Neural progenitor cell (in vitro differentiated cells): ENCODE results near the gene STAMBPL1. TPM values are rescaled to one million over a fixed set of nuclear protein-coding genes. Genes with fewer than 3 reads are reported as not detected.

Source experiments
- DNase-seq: peaks from one replicate; pipeline ENCODE4 v3.0.0-alpha.2; 2016; ENCODE audit warnings: low spot score
- H2AFZ ChIP-seq: fragments of 200-600 bp; sonication (generic); replicated peaks from 2 replicates; pipeline ENCODE4 v1.6.1; 2016; ENCODE audit warnings: antibody characterized with exemption
- H3F3A ChIP-seq: fragments of 200-600 bp; sonication (generic); 2 replicates; pipeline ENCODE4 v1.6.1; 2016; ENCODE audit warnings: antibody characterized with exemption, low read depth
- H3K27ac ChIP-seq: fragments of 200-600 bp; sonication (generic); 2 replicates; pipeline ENCODE4 v1.5.1; 2016; ENCODE audit warnings: mild to moderate bottlenecking
- H3K27me3 ChIP-seq: fragments of 200-600 bp; sonication (generic); 2 replicates; pipeline ENCODE4 v1.6.1; 2016; ENCODE audit warnings: mild to moderate bottlenecking, moderate library complexity
- H3K36me3 ChIP-seq: fragments of 200-600 bp; sonication (generic); 2 replicates; pipeline ENCODE4 v1.5.1; 2016
- H3K4me1 ChIP-seq: fragments of 200-600 bp; sonication (generic); 2 replicates; pipeline ENCODE4 v1.6.1; 2016; ENCODE audit warnings: mixed run types
- H3K4me2 ChIP-seq: fragments of 200-600 bp; sonication (generic); 2 replicates; pipeline ENCODE4 v1.6.1; 2016
- H3K4me3 ChIP-seq: fragments of 200-600 bp; sonication (generic); 2 replicates; pipeline ENCODE4 v1.5.1; 2016
- H3K79me2 ChIP-seq: fragments of 200-600 bp; sonication (generic); 2 replicates; pipeline ENCODE4 v1.6.1; 2016; ENCODE audit warnings: low read depth
- H3K9ac ChIP-seq: fragments of 200-600 bp; sonication (generic); 2 replicates; pipeline ENCODE4 v1.6.1; 2016
- H3K9me3 ChIP-seq: fragments of 200-600 bp; sonication (generic); 2 replicates; pipeline ENCODE4 v1.5.1; 2016; ENCODE audit warnings: low read depth
- H4K20me1 ChIP-seq: fragments of 200-600 bp; sonication (generic); 2 replicates; pipeline ENCODE4 v1.6.1; 2016; ENCODE audit warnings: low read depth
- H3K27ac Mint-ChIP-seq: 3 replicates; pipeline ENCODE4 v1.8.0; 2021; ENCODE audit warnings: mixed read lengths
- H3K27me3 Mint-ChIP-seq: 2 replicates; pipeline ENCODE4 v1.8.0; 2022; ENCODE audit warnings: low read depth, mild to moderate bottlenecking, inconsistent platforms, moderate library complexity, mixed read lengths; ENCODE audit not compliant: insufficient read depth
- H3K36me3 Mint-ChIP-seq: 3 replicates; pipeline ENCODE4 v1.8.0; 2021; ENCODE audit warnings: mixed read lengths
- H3K4me1 Mint-ChIP-seq: 3 replicates; pipeline ENCODE4 v1.8.0; 2021; ENCODE audit warnings: mixed read lengths
- H3K4me3 Mint-ChIP-seq: 3 replicates; pipeline ENCODE4 v1.8.0; 2021; ENCODE audit warnings: mild to moderate bottlenecking, moderate library complexity, mixed read lengths
- H3K9me3 Mint-ChIP-seq: 3 replicates; pipeline ENCODE4 v1.8.0; 2020; ENCODE audit warnings: mixed read lengths
- EZH2 ChIP-seq: fragments of 200-600 bp; sonication (generic); IDR thresholded peaks from 2 replicates; pipeline ENCODE4 v1.6.1; 2017; ENCODE audit warnings: antibody characterized with exemption, mild to moderate bottlenecking, moderate library complexity
- EZH2phosphoT487 ChIP-seq: fragments of 200-600 bp; sonication (generic); IDR thresholded peaks from 2 replicates; pipeline ENCODE4 v1.6.1; 2017; ENCODE audit warnings: antibody characterized with exemption
- total RNA-seq: library from RNA; depleted of rRNA; stranded (reverse); fragments of >200 nt; gene quantifications from 2 replicates; pipeline ENCODE4 v1.2.3, GENCODE V29; 2015; ENCODE audit warnings: low replicate concordance
- TF ChIP-seq, protein P1 (sequence below): fragments of 200-600 bp; sonication (generic); IDR thresholded peaks from 2 replicates; pipeline ENCODE4 v1.5.1; 2017; ENCODE audit warnings: antibody characterized with exemption, mild to moderate bottlenecking

Gene STAMBPL1
- total RNA-seq, 1 donor from 2014 or later: 1.9 TPM

DNA sequence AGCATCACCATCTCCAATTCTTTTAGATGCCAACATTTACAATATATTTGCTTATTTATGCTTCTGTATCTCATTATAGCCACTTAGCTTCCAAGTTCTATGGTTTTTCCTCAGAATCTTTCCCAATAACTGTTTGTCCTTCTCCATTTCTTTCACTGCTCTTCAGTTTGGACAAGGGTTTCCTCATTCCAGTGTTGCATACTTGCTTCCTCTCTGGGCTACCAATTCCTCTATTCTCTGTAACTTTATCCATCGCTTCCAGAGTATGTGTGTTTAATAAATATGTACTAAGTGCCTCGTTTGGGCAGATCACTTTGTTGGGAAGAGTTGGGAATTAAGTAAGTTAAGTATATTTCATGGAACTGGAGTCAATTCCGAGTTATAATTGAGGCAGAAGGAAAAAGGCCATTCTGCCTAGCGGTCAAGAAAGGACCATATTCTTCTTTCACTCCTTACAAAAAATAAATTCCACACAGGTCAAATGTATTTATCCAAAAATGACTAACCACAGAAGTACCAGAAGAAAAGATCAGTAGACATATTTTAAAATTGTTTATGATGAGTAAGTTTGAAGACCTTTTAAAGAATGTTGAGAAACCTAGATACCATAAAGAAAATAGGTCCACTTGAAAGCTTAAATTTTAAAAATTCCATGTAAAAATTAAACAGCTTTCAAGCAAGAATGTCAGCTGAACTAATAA is 10.8 kb downstream of the STAMBPL1 start:
- Histone ChIP-seq H3K4me2 (no peak overlapping the region), H2AFZ (no peak overlapping the region), H3K27ac (no peak overlapping the region), H3K79me2 (no peaks in the 10 kb centered on the region), H3F3A (no peaks in the 10 kb centered on the region), H3K4me3 (no peak overlapping the region), H4K20me1 (no peaks in the 10 kb centered on the region), H3K4me1 (no peaks in the 10 kb centered on the region), H3K9ac (no peak overlapping the region), H3K36me3 (no peaks in the 10 kb centered on the region), H3K27me3 (no peaks in the 10 kb centered on the region), H3K9me3 (no peaks in the 10 kb centered on the region)
- DNase-seq: no peak
- TF ChIP-seq, protein P1, sequence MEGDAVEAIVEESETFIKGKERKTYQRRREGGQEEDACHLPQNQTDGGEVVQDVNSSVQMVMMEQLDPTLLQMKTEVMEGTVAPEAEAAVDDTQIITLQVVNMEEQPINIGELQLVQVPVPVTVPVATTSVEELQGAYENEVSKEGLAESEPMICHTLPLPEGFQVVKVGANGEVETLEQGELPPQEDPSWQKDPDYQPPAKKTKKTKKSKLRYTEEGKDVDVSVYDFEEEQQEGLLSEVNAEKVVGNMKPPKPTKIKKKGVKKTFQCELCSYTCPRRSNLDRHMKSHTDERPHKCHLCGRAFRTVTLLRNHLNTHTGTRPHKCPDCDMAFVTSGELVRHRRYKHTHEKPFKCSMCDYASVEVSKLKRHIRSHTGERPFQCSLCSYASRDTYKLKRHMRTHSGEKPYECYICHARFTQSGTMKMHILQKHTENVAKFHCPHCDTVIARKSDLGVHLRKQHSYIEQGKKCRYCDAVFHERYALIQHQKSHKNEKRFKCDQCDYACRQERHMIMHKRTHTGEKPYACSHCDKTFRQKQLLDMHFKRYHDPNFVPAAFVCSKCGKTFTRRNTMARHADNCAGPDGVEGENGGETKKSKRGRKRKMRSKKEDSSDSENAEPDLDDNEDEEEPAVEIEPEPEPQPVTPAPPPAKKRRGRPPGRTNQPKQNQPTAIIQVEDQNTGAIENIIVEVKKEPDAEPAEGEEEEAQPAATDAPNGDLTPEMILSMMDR: no peak
- TF ChIP-seq EZH2 (no peak), EZH2phosphoT487 (no peak)
- no peaks in the 10 kb centered on the region for H3K4me1 Mint-ChIP-seq
- no peaks in the 10 kb centered on the region for H3K36me3 Mint-ChIP-seq
- H3K27ac Mint-ChIP-seq: no peak overlapping the region
- no peak overlapping the region for H3K4me3 Mint-ChIP-seq
- H3K27me3 Mint-ChIP-seq: no peaks in the 10 kb centered on the region
- no peaks in the 10 kb centered on the region for H3K9me3 Mint-ChIP-seq

GRCh38 chr10:88892222-88892967 is 12.3 kb downstream of the STAMBPL1 start:
- Histone ChIP-seq H4K20me1 (no peaks in the 10 kb centered on the region), H3K4me3 (no peak overlapping the region), H3K36me3 (no peaks in the 10 kb centered on the region), H3K27me3 (no peaks in the 10 kb centered on the region), H3K27ac (no peak overlapping the region), H3K4me2 (no peak overlapping the region), H2AFZ (peak overlapping the region; percentile 16), H3K79me2 (no peaks in the 10 kb centered on the region), H3K9me3 (no peaks in the 10 kb centered on the region), H3K4me1 (peaks cover 4% of the 10 kb centered on the region), H3K9ac (no peak overlapping the region), H3F3A (no peaks in the 10 kb centered on the region)
- Mint-ChIP-seq H3K9me3 (no peaks in the 10 kb centered on the region), H3K27me3 (no peaks in the 10 kb centered on the region), H3K36me3 (no peaks in the 10 kb centered on the region), H3K4me3 (no peak overlapping the region), H3K4me1 (peaks cover 4% of the 10 kb centered on the region), H3K27ac (no peak overlapping the region)
- TF ChIP-seq, protein P1: no peak
- no peak for TF ChIP-seq EZH2phosphoT487
- TF ChIP-seq EZH2: no peak
- DNase-seq: no peak

DNA sequence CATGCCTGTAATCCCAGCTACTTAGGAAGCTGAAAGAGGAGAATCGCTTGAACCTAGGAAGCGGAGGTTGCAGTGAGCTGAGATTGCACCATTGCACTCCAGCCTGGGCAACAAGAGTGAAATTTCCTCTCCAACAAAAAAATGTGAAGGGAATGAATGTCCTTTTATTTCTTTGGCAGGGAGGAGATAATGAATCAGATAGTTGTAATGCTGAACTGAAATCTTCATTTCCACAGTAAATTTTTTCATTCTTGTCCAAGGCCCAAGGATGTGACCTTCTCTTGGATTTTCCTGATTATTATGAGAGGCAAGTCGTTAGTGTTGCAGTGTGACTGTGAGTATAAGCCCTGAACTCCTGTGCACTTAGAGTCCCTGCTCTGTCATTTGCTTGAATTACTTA is 13.6 kb downstream of the STAMBPL1 start:
- Histone ChIP-seq H3K27ac (no peak overlapping the region), H3K79me2 (no peaks in the 10 kb centered on the region), H3K36me3 (no peaks in the 10 kb centered on the region), H3K9ac (no peak overlapping the region), H2AFZ (no peak overlapping the region), H3K4me1 (peaks cover 4% of the 10 kb centered on the region), H3K4me3 (no peak overlapping the region), H3K27me3 (no peaks in the 10 kb centered on the region), H3F3A (no peaks in the 10 kb centered on the region), H4K20me1 (no peaks in the 10 kb centered on the region), H3K9me3 (no peaks in the 10 kb centered on the region), H3K4me2 (no peak overlapping the region)
- peaks cover 4% of the 10 kb centered on the region for H3K4me1 Mint-ChIP-seq
- no peak overlapping the region for H3K27ac Mint-ChIP-seq
- TF ChIP-seq EZH2phosphoT487: no peak
- no peak for TF ChIP-seq EZH2
- TF ChIP-seq, protein P1: no peak
- DNase-seq: no peak
- H3K36me3 Mint-ChIP-seq: no peaks in the 10 kb centered on the region
- H3K27me3 Mint-ChIP-seq: no peaks in the 10 kb centered on the region
- H3K4me3 Mint-ChIP-seq: no peak overlapping the region
- no peaks in the 10 kb centered on the region for H3K9me3 Mint-ChIP-seq
